Measurements from ENCODE around the gene SDC3. TPM values are rescaled to one million over a fixed set of nuclear protein-coding genes. Genes with fewer than 3 reads are reported as not detected.

The SDC3 gene
- total and polyA plus RNA-seq, 4 experiments from 2014 or later: 0.29 to 0.64 TPM; not detected in 2

DNA sequence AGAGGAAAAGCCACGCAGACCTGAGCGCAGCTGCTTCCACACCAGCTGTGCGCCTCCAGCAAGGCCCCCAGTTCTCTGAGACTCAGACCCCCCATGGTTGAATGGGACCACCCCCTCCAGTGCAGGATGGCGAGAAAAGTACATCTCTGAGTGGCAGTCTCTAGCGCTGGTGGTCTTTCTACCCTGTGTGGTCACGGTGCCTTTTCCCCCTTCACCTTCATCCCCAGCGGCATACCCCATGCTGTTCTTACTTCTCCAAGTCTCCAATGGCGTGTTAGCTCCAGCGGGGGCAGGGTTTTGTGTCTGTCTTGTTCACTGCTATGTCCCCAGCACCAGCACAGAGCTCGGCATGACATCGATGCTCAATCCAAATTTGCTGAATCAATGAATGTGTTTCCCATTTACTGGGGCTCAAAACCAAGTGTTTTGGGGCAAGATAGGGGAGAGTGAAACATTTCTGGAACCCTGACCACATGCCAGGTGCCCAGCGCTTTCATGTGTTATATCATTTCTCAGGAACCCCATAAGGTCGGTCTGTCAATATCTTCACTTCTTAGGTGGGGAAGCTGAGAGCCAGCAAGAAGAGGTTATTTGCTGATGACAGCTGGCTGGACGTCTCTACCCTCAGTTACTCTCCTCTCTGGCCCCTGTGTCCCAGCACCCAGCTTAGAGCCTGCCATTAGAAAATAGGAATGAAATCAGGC, 959 bp upstream of the SDC3 start:
- H3K36me3 Mint-ChIP-seq: peaks cover 0 to 3% of the 10 kb centered on the region in 2 donors
- Histone ChIP-seq H3K36me3 (ENCODE audit: insufficient read depth, low read length) (no peaks in the 10 kb centered on the region), H3K9me3 (ENCODE audit: control insufficient read depth in 1 of 2, low read length in 2 of 2) (no peaks in the 10 kb centered on the region), H3K27me3 (ENCODE audit: insufficient read depth, low read length) (peaks cover 17% of the 10 kb centered on the region), H3K4me3 (ENCODE audit: low read length in 2 of 2) (peak overlapping the region in 1 of 2 donors; percentile 41), H3K4me1 (ENCODE audit: insufficient read depth, low read length) (peaks cover 15% of the 10 kb centered on the region), H3K27ac (ENCODE audit: low read depth, low read length) (no peak overlapping the region)
- H3K4me1 Mint-ChIP-seq: peaks cover 9 to 19% (median 14%) of the 10 kb centered on the region in 4 donors
- H3K4me3 Mint-ChIP-seq: peak overlapping the region; percentile 82 to 89 (median 87)
- CTCF ChIA-PET (ENCODE audit: partially characterized antibody): interaction anchor here (1.1 to 7.3 kb wide), 4 partner anchors 10 to 191 kb away, joined by 3 to 109 read pairs (median 6); no protein-coding TSS in a partner anchor
- peaks cover 0 to 2% (median 0%) of the 10 kb centered on the region in 8 donors for H3K9me3 Mint-ChIP-seq
- H3K27me3 Mint-ChIP-seq: peaks cover 9 to 29% of the 10 kb centered on the region in 2 donors
- no peak for DNase-seq
- intact Hi-C loops (cut with micrococcal nuclease): loop anchor here (2.0 kb wide), 1 partner anchor 127 kb away; no protein-coding TSS in a partner anchor
- H3K27ac Mint-ChIP-seq: peak overlapping the region in 5 of 7 donors; percentile 28 to 93 (median 76)
- POLR2A ChIA-PET (ENCODE audit: partially characterized antibody): interaction anchor here (1.2 kb wide), 1 partner anchor 127 kb away, joined by 3 read pairs; no protein-coding TSS in a partner anchor

- intact Hi-C loops (cut with micrococcal nuclease): no loop called here
- ChIA-PET POLR2A (ENCODE audit: partially characterized antibody) (no interaction called here), CTCF (ENCODE audit: partially characterized antibody) (no interaction called here)
- H3K4me3 ChIP-seq (ENCODE audit: low read length in 2 of 2): no peak overlapping the region
- H3K4me1 ChIP-seq (ENCODE audit: insufficient read depth, low read length): peaks cover 15% of the 10 kb centered on the region
- H3K36me3 ChIP-seq (ENCODE audit: insufficient read depth, low read length): no peaks in the 10 kb centered on the region
- Mint-ChIP-seq H3K27ac (no peak overlapping the region), H3K4me3 (no peak overlapping the region), H3K9me3 (peaks cover 0 to 2% (median 0%) of the 10 kb centered on the region in 8 donors), H3K27me3 (peaks cover 11 to 34% of the 10 kb centered on the region in 2 donors), H3K4me1 (peaks cover 9 to 19% (median 14%) of the 10 kb centered on the region in 4 donors), H3K36me3 (peaks cover 0 to 3% of the 10 kb centered on the region in 2 donors)
- no peak overlapping the region for H3K27ac ChIP-seq (ENCODE audit: low read depth, low read length)
- DNase-seq: no peak
- H3K27me3 ChIP-seq (ENCODE audit: insufficient read depth, low read length): peaks cover 17% of the 10 kb centered on the region
- H3K9me3 ChIP-seq (ENCODE audit: control insufficient read depth in 1 of 2, low read length in 2 of 2): no peaks in the 10 kb centered on the region
Observed at GRCh38 chr1:30908316-30908695, 252 bp downstream of the SDC3 start.

DNA sequence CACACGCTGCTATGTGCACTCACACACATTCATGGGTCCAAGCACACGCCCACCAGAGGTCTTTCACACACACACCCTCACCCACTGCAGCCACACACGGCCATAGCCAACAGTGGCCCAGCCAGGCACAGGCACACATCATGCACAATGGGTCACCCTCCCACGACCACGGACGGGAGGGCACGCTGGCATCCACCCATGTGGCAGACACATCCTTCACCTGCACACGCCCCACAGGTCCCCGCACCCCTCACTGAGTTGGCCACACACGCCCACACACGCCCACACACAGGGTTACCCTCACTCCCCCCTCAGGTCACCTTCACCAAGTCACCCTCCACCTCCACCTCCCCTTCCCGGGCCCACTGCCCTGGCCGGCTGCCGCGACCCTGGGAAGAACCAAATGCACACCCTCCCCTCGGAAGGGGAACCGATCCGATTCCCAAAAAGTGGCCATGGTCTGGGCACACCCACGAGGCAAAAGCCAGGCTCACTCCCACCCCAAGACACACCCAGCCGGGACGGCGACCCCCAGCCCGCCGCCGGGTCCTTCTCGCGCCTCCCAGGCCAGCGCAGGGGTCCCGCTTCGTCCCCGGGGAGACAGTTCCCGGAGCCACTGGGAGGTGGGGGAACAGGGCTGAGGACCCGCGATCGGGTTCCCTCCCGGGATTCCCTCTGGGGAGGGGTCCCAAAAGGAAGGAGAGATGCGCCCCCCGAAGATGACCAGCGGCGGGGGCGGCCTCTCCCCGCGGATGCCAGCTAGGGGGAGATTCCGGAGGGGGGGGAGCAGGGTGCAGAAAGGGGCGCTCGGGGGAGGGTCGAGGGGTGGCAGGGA, 860 bp downstream of the SDC3 start:
- Mint-ChIP-seq H3K36me3 (peaks cover 0 to 3% of the 10 kb centered on the region in 2 donors), H3K4me3 (peak overlapping the region; percentile 79 to 85 (median 82)), H3K4me1 (peaks cover 9 to 19% (median 13%) of the 10 kb centered on the region in 4 donors), H3K27me3 (peaks cover 11 to 38% of the 10 kb centered on the region in 2 donors), H3K9me3 (peaks cover 0 to 2% (median 0%) of the 10 kb centered on the region in 8 donors), H3K27ac (peak overlapping the region in 5 of 7 donors; percentile 47 to 85 (median 75))
- H3K4me1 ChIP-seq (ENCODE audit: insufficient read depth, low read length): peaks cover 15% of the 10 kb centered on the region
- no peaks in the 10 kb centered on the region for H3K9me3 ChIP-seq (ENCODE audit: control insufficient read depth in 1 of 2, low read length in 2 of 2)
- intact Hi-C loops (cut with micrococcal nuclease): no loop called here
- no peaks in the 10 kb centered on the region for H3K36me3 ChIP-seq (ENCODE audit: insufficient read depth, low read length)
- POLR2A ChIA-PET (ENCODE audit: partially characterized antibody): no interaction called here
- no peak overlapping the region for H3K27ac ChIP-seq (ENCODE audit: low read depth, low read length)
- DNase-seq: no peak
- CTCF ChIA-PET (ENCODE audit: partially characterized antibody): interaction anchor here (1.2 kb wide), 1 partner anchor 188 kb away, joined by 3 read pairs; no protein-coding TSS in a partner anchor
- peaks cover 17% of the 10 kb centered on the region for H3K27me3 ChIP-seq (ENCODE audit: insufficient read depth, low read length)
- no peak overlapping the region for H3K4me3 ChIP-seq (ENCODE audit: low read length in 2 of 2)

DNA sequence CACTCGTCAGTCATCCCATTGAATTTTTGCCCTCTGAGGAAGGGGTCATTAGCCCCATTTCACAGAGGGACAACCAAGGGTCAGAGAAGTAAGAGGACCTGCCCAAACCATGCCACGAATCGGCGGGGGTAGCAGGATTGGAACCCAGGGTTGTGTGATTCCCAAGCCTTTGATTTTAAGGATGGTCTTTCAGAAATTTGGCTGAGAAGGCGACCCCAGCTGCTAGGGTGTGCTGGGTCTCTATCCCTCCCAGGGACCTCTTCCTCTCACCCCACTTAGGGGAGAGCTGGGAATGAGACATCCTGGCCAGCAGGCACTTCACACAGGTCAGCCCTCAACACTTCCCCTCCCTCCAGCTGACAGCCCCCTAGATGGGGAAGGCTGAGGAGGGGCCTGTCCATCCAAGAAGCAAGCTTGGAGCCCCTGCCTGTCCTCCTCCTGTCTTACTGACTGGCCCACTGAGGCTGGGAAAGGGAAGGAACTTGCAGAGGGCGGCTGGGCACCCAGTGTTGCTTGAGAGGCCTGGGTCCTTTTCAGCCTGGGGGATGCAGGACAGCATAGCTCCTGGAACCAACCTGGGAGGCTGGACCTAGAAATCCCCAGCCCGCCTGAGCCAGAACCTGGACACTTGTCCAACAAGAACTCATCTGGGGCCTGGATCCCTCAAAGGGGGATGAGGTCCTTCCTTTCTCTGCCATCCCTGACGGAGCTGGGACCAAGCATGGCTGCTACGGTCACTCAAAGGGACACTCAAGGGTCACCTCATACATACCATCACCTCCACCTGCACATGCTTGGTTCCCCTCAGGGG, 1.7 kb downstream of the SDC3 start:
- no peak overlapping the region for H3K4me3 ChIP-seq (ENCODE audit: low read length in 2 of 2)
- no peak for DNase-seq
- intact Hi-C loops (cut with micrococcal nuclease): no loop called here
- ChIA-PET CTCF (ENCODE audit: partially characterized antibody) (interaction anchor here (1.0 to 1.2 kb wide), 2 partner anchors 105 to 187 kb away, joined by 3 read pairs; no protein-coding TSS in a partner anchor), POLR2A (ENCODE audit: partially characterized antibody) (no interaction called here)
- peaks cover 17% of the 10 kb centered on the region for H3K27me3 ChIP-seq (ENCODE audit: insufficient read depth, low read length)
- no peaks in the 10 kb centered on the region for H3K9me3 ChIP-seq (ENCODE audit: control insufficient read depth in 1 of 2, low read length in 2 of 2)
- H3K27ac Mint-ChIP-seq: peak overlapping the region in 3 of 7 donors; percentile 47 to 85 (median 80)
- peaks cover 0 to 2% (median 0%) of the 10 kb centered on the region in 8 donors for H3K9me3 Mint-ChIP-seq
- no peaks in the 10 kb centered on the region for H3K36me3 ChIP-seq (ENCODE audit: insufficient read depth, low read length)
- H3K4me1 Mint-ChIP-seq: peaks cover 9 to 19% (median 13%) of the 10 kb centered on the region in 4 donors
- peaks cover 11 to 38% of the 10 kb centered on the region in 2 donors for H3K27me3 Mint-ChIP-seq
- peak overlapping the region; percentile 9 to 85 (median 82) for H3K4me3 Mint-ChIP-seq
- no peak overlapping the region for H3K27ac ChIP-seq (ENCODE audit: low read depth, low read length)
- peaks cover 15% of the 10 kb centered on the region for H3K4me1 ChIP-seq (ENCODE audit: insufficient read depth, low read length)
- peaks cover 0 to 3% of the 10 kb centered on the region in 2 donors for H3K36me3 Mint-ChIP-seq

DNA sequence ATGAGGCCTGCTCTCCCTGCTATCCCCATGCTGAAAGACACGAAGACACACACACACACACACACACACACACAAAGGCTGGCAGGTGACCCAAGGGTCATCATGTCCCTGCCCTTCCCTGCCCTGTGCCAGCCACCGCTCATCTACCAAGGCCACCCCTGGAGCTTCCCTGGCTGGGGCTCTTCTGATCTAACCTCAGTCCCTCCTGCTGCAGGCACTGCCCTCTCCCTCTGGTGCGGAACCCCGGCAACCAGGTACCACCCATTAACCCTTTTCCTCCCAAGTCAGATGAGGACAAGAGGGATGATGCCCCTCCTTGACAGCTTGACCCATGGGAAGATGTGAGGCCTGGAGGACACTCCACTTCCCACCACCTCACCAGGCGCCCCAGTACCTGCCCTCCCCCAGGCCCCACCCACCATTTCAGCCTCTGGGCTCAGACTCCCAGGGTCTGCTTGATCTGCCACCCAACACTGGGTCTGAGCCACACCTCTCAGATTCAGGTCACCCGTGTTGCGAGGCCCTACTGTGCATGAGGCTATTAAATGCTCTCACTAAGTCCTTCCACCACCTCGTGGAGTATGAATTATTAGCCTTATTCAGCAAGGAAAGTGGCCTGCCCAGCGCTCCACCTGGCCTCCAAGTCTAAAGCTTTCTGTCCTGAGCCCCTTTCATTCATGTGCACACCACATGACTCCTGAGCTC, 2.5 kb downstream of the SDC3 start:
- CTCF ChIA-PET (ENCODE audit: partially characterized antibody): interaction anchor here (1.0 to 1.2 kb wide), 2 partner anchors 104 to 186 kb away, joined by 3 read pairs; no protein-coding TSS in a partner anchor

GRCh38 chr1:30905403-30905802, 3.2 kb downstream of the SDC3 start:
- Histone ChIP-seq H3K27me3 (ENCODE audit: insufficient read depth, low read length) (peaks cover 17% of the 10 kb centered on the region), H3K4me1 (ENCODE audit: insufficient read depth, low read length) (peaks cover 15% of the 10 kb centered on the region), H3K9me3 (ENCODE audit: control insufficient read depth in 1 of 2, low read length in 2 of 2) (no peaks in the 10 kb centered on the region), H3K36me3 (ENCODE audit: insufficient read depth, low read length) (no peaks in the 10 kb centered on the region), H3K27ac (ENCODE audit: low read depth, low read length) (no peak overlapping the region), H3K4me3 (ENCODE audit: low read length in 2 of 2) (no peak overlapping the region)
- CTCF ChIA-PET (ENCODE audit: partially characterized antibody): interaction anchor here (1.2 kb wide), 1 partner anchor 187 kb away, joined by 3 read pairs; no protein-coding TSS in a partner anchor
- intact Hi-C loops (cut with micrococcal nuclease): no loop called here
- Mint-ChIP-seq H3K9me3 (peaks cover 0 to 2% (median 0%) of the 10 kb centered on the region in 8 donors), H3K27me3 (peaks cover 11 to 41% of the 10 kb centered on the region in 2 donors), H3K4me3 (peak overlapping the region in 2 of 8 donors; percentile 47 to 61), H3K4me1 (peaks cover 9 to 19% (median 13%) of the 10 kb centered on the region in 4 donors), H3K27ac (no peak overlapping the region), H3K36me3 (peaks cover 0 to 3% of the 10 kb centered on the region in 2 donors)
- DNase-seq: no peak
- POLR2A ChIA-PET (ENCODE audit: partially characterized antibody): no interaction called here

More for the DNA sequence above, 2.5 kb downstream of the SDC3 start:
- no peak for DNase-seq
- no peak overlapping the region for H3K4me3 ChIP-seq (ENCODE audit: low read length in 2 of 2)
- intact Hi-C loops (cut with micrococcal nuclease): no loop called here
- Mint-ChIP-seq H3K9me3 (peaks cover 0 to 2% (median 0%) of the 10 kb centered on the region in 8 donors), H3K27ac (no peak overlapping the region), H3K4me1 (peaks cover 9 to 19% (median 13%) of the 10 kb centered on the region in 4 donors), H3K36me3 (peaks cover 0 to 3% of the 10 kb centered on the region in 2 donors), H3K4me3 (peak overlapping the region in 5 of 8 donors; percentile 9 to 61 (median 47)), H3K27me3 (peaks cover 11 to 41% of the 10 kb centered on the region in 2 donors)
- H3K9me3 ChIP-seq (ENCODE audit: control insufficient read depth in 1 of 2, low read length in 2 of 2): no peaks in the 10 kb centered on the region
- H3K4me1 ChIP-seq (ENCODE audit: insufficient read depth, low read length): peaks cover 15% of the 10 kb centered on the region
- no peak overlapping the region for H3K27ac ChIP-seq (ENCODE audit: low read depth, low read length)
- H3K27me3 ChIP-seq (ENCODE audit: insufficient read depth, low read length): peaks cover 17% of the 10 kb centered on the region
- H3K36me3 ChIP-seq (ENCODE audit: insufficient read depth, low read length): no peaks in the 10 kb centered on the region
- POLR2A ChIA-PET (ENCODE audit: partially characterized antibody): no interaction called here
